Measurements from ENCODE around the gene TMEM253. TPM values are rescaled to one million over a fixed set of nuclear protein-coding genes. Genes with fewer than 3 reads are reported as not detected.

Gene TMEM253
- total and polyA plus RNA-seq, 8 donors, result 0.16 to 4.9 (median 1.1) TPM

- no peak for ATAC-seq
- Histone ChIP-seq H3K4me3 (no peak overlapping the region), H3K9me3 (no peaks in the 10 kb centered on the region), H3K27ac (no peak overlapping the region), H3K4me1 (peaks cover 11 to 26% (median 18%) of the 10 kb centered on the region in 3 donors), H3K36me3 (no peaks in the 10 kb centered on the region), H3K27me3 (no peaks in the 10 kb centered on the region)
- DNase-seq, result no peak
- 75 to 80% methylated on average over 6 of the region's 6 CpGs for WGBS, 2 donors
- intact Hi-C loops (cut with DNase I), result no loop called here
- no peak for FAIRE-seq
- no peak for TF ChIP-seq CTCF (IDR thresholded peaks at IDR 0.05)
These were observed 8.7 kb downstream of the TMEM253 start for GRCh38 chr14:21109377-21110138.

- Histone ChIP-seq H3K4me3 (no peak overlapping the region), H3K9me3 (no peaks in the 10 kb centered on the region), H3K27me3 (no peaks in the 10 kb centered on the region), H3K36me3 (no peaks in the 10 kb centered on the region), H3K4me1 (no peaks in the 10 kb centered on the region), H3K27ac (no peak overlapping the region)
- TF ChIP-seq CTCF (IDR thresholded peaks at IDR 0.05), result no peak
- intact Hi-C loops (cut with DNase I), result no loop called here
- FAIRE-seq (no peak), DNase-seq (no peak), ATAC-seq (no peak)
- 82 to 84% methylated on average over 4 of the region's 4 CpGs for WGBS, 2 donors
These were observed 11.4 kb downstream of the TMEM253 start for GRCh38 chr14:21112255-21112654.

- no peak for TF ChIP-seq CTCF (IDR thresholded peaks at IDR 0.05)
These were observed 12.5 kb downstream of the TMEM253 start for GRCh38 chr14:21113369-21113768.

GRCh38 chr14:21118933-21119332, 18.1 kb downstream of the TMEM253 start:
- Histone ChIP-seq H3K27me3 (no peaks in the 10 kb centered on the region), H3K4me3 (no peak overlapping the region), H3K9me3 (no peaks in the 10 kb centered on the region), H3K4me1 (no peaks in the 10 kb centered on the region), H3K36me3 (no peaks in the 10 kb centered on the region), H3K27ac (no peak overlapping the region)
- no peak for TF ChIP-seq CTCF (IDR thresholded peaks at IDR 0.05)
- DNase-seq, result no peak
- no peak for ATAC-seq
- 89 to 93% methylated on average over 3 of the region's 3 CpGs for WGBS, 2 donors
- no peak for FAIRE-seq
- intact Hi-C loops (cut with DNase I), result no loop called here

More at GRCh38 chr14:21113369-21113768, 12.5 kb downstream of the TMEM253 start:
- no peak for ATAC-seq
- Histone ChIP-seq H3K27ac (no peak overlapping the region), H3K36me3 (no peaks in the 10 kb centered on the region), H3K27me3 (no peaks in the 10 kb centered on the region), H3K9me3 (no peaks in the 10 kb centered on the region), H3K4me1 (no peaks in the 10 kb centered on the region), H3K4me3 (no peak overlapping the region)
- WGBS, 2 donors, result 92 to 94% methylated on average over 2 of the region's 2 CpGs
- intact Hi-C loops (cut with DNase I), result no loop called here
- FAIRE-seq, result no peak
- DNase-seq, result no peak

- DNase-seq, result no peak
- Histone ChIP-seq H3K27ac (no peak overlapping the region), H3K36me3 (no peaks in the 10 kb centered on the region), H3K9me3 (no peaks in the 10 kb centered on the region), H3K4me3 (no peak overlapping the region), H3K27me3 (no peaks in the 10 kb centered on the region), H3K4me1 (no peaks in the 10 kb centered on the region)
- ATAC-seq, result no peak
- FAIRE-seq, result no peak
- intact Hi-C loops (cut with DNase I), result no loop called here
- no peak for TF ChIP-seq CTCF (IDR thresholded peaks at IDR 0.05)
- WGBS, 2 donors, result 73% methylated on average over 6 of the region's 6 CpGs
These were observed 19.8 kb downstream of the TMEM253 start for GRCh38 chr14:21120686-21121085.
